ENCODE data around the gene LBX2.
"Not testable (repeated sequence)": the region's sequence is repeated elsewhere in the genome, so short reads cannot be mapped to it uniquely, and the experiment has no call there.

LBX2 gene

DNA sequence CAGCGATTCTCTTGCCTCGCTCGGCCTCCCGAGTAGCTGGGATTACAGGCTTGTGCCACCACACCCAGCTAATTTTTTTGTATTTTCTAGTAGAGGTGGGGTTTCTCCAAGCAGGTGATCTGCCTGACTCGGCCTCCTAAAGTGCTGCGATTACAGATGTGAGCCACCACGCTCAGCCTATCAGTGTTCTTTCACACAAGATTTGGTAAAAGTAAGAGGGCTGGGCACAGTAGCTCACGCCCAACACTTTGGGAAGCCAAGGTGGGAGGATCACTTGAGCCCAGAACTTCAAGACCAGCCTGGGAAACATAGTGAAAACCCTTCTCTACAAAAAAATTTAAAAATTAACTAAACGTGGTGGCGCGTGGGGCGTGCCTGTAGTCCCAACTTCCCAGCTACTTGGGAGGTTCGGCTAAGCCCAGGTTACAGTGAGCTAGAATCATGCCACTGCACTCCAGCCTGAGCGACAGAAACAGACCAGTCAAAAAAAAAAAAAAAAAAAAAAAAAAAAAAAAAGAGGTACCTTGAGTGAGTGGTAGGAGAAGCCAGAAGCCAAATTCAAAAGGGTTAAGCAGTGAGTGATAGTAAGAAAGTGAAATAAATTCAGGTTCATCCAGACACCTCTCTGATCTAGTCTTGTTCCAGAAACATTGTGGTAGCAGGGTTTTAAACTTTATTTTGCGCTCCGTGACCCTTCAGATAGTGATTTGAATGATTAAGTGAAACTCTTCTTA lies 27.9 kb downstream of the LBX2 start:
- no peaks in the 10 kb centered on the region for H3K27me3 ChIP-seq (ENCODE audit: control insufficient read depth in 5 of 5, insufficient read depth in 4 of 5, low read length in 5 of 5)
- peaks cover 2 to 23% (median 22%) of the 10 kb centered on the region in 5 donors for H3K4me1 ChIP-seq (ENCODE audit: control insufficient read depth in 5 of 5, insufficient read depth in 5 of 5, low read length in 5 of 5)
- peak overlapping the region; percentile 93 for H3K27ac ChIP-seq (ENCODE audit: low read depth, low read length)
- peak overlapping the region in 4 of 5 donors; percentile 83 to 92 (median 88) for H3K9ac ChIP-seq (ENCODE audit: low read length in 5 of 5)
- H3K36me3 ChIP-seq (ENCODE audit: control insufficient read depth in 5 of 5, insufficient read depth in 5 of 5, low read length in 5 of 5) = peaks cover 0 to 19% (median 14%) of the 10 kb centered on the region in 5 donors
- peak overlapping the region; percentile 86 to 98 (median 92) for H3K4me3 ChIP-seq (ENCODE audit: low read depth in 1 of 5, low read length in 5 of 5)
- H3K9me3 ChIP-seq (ENCODE audit: control insufficient read depth in 5 of 5, low read length in 5 of 5) = no peaks in the 10 kb centered on the region

DNA sequence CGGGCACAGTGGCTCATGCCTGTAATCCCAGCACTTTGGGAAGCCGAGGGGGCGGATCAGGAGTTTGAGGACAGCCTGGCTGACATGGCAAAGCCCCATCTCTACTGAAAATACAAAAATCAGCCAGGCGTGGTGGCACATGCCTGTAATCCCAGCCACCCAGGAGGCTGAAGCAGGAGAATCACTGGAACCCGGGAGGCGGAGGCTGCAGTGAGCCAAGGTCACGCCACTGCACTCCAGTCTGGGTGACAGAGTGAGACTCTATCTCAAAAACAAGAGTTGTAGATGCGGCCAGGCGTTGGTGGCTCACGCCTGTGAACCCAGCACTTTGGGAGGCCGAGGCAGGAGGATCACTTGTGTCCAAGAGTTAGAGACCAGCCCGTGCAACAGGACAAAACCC lies 28.7 kb downstream of the LBX2 start:
- peaks cover 2 to 27% (median 26%) of the 10 kb centered on the region in 5 donors for H3K4me1 ChIP-seq (ENCODE audit: control insufficient read depth in 5 of 5, insufficient read depth in 5 of 5, low read length in 5 of 5)
- peaks cover 0 to 16% (median 14%) of the 10 kb centered on the region in 5 donors for H3K36me3 ChIP-seq (ENCODE audit: control insufficient read depth in 5 of 5, insufficient read depth in 5 of 5, low read length in 5 of 5)
- not testable (repeated sequence) for H3K27ac ChIP-seq (ENCODE audit: low read depth, low read length); H3K9me3 ChIP-seq (ENCODE audit: control insufficient read depth in 5 of 5, low read length in 5 of 5); H3K27me3 ChIP-seq (ENCODE audit: control insufficient read depth in 5 of 5, insufficient read depth in 4 of 5, low read length in 5 of 5); H3K9ac ChIP-seq (ENCODE audit: low read length in 5 of 5); H3K4me3 ChIP-seq (ENCODE audit: low read depth in 1 of 5, low read length in 5 of 5)

DNA sequence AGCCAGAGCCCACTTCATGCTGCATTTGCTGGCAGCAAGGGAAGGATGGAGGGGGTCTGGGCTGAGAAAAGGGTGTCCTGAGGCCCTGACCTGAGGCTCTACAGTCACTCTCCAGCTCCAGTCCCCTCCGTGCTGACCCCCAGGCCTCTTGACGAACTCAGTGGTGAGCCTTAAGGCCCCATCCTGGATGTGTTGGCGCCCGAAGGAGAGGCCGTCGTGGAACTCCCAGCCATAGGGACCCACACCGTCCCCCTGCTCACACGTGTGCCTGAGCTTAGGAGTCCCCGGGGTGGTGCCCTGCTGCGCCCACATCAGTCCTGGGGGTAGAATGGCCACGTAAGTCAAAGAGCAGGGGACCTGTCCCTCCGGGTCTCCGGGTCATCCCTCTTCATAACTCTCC lies 35.0 kb downstream of the LBX2 start:
- H3K4me1 ChIP-seq (ENCODE audit: control insufficient read depth in 5 of 5, insufficient read depth in 5 of 5, low read length in 5 of 5) = peaks cover 0 to 20% (median 16%) of the 10 kb centered on the region in 5 donors
- peak overlapping the region; percentile 72 for H3K27ac ChIP-seq (ENCODE audit: low read depth, low read length)
- H3K4me3 ChIP-seq (ENCODE audit: low read depth in 1 of 5, low read length in 5 of 5) = peak overlapping the region; percentile 72 to 92 (median 84)
- no peaks in the 10 kb centered on the region for H3K9me3 ChIP-seq (ENCODE audit: control insufficient read depth in 5 of 5, low read length in 5 of 5)
- peak overlapping the region in 4 of 5 donors; percentile 89 to 95 (median 94) for H3K9ac ChIP-seq (ENCODE audit: low read length in 5 of 5)
- H3K27me3 ChIP-seq (ENCODE audit: control insufficient read depth in 5 of 5, insufficient read depth in 4 of 5, low read length in 5 of 5) = no peaks in the 10 kb centered on the region
- peaks cover 0 to 24% (median 21%) of the 10 kb centered on the region in 5 donors for H3K36me3 ChIP-seq (ENCODE audit: control insufficient read depth in 5 of 5, insufficient read depth in 5 of 5, low read length in 5 of 5)

DNA sequence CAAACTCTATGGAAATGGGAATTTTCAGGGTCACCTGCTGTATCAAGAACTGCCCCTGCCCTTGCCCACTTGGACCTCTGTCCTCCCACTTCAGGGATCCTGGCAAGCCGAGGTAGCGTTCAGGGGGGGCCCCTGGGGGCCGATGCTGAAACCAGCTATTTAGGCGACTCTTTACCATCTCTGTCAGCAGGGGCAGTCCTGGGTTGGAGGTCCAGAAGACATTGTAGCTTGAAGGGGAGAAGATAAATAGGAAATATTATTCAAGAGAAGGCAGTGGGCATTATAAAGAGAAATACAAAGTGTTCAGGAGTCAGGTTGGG lies 36.7 kb downstream of the LBX2 start:
- Histone ChIP-seq H3K4me1 (ENCODE audit: control insufficient read depth in 5 of 5, insufficient read depth in 5 of 5, low read length in 5 of 5) (peaks cover 4 to 32% (median 26%) of the 10 kb centered on the region in 5 donors), H3K4me3 (ENCODE audit: low read depth in 1 of 5, low read length in 5 of 5) (no peak overlapping the region), H3K27ac (ENCODE audit: low read depth, low read length) (no peak overlapping the region), H3K36me3 (ENCODE audit: control insufficient read depth in 5 of 5, insufficient read depth in 5 of 5, low read length in 5 of 5) (peaks cover 0 to 24% (median 21%) of the 10 kb centered on the region in 5 donors), H3K9ac (ENCODE audit: low read length in 5 of 5) (no peak overlapping the region), H3K27me3 (ENCODE audit: control insufficient read depth in 5 of 5, insufficient read depth in 4 of 5, low read length in 5 of 5) (no peaks in the 10 kb centered on the region), H3K9me3 (ENCODE audit: control insufficient read depth in 5 of 5, low read length in 5 of 5) (no peaks in the 10 kb centered on the region)

DNA sequence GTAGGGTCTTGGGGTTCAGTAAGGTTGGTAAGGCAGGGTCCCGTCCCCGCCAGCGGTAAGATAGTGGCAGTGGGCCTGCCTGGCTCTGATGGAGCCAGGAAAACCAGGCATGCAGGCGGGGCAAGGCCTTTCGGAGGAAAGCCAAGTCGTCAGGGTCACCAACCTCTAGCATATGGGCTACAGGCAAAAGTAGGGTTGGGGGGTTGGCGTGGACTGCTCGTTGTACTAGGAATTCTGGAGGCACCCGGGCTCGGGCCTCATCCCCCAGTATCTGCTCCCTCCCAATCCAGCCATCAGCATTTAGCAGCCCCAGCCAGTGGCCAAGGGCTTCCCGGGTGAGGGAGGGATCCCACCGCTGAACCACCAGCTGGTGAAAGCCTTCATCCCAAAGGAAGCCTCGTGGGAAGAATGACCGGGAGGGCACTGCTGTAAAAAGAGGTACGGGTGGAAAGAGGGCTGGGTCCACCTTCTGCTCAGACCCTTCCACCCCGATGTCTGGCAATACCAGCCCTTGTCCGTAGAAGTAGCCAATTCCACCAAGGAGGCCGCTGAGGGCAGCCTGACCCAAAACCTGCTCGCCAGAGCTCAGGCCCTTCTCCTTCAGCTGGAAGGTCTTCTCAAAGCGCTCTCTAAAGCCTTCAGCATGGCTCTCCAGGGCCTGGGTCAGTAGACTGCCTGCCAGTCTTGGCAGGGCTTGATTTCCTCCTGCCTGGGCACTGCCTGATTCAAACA lies 37.2 kb downstream of the LBX2 start:
- no peaks in the 10 kb centered on the region for H3K9me3 ChIP-seq (ENCODE audit: control insufficient read depth in 5 of 5, low read length in 5 of 5)
- H3K4me1 ChIP-seq (ENCODE audit: control insufficient read depth in 5 of 5, insufficient read depth in 5 of 5, low read length in 5 of 5) = peaks cover 4 to 37% (median 30%) of the 10 kb centered on the region in 5 donors
- no peak overlapping the region for H3K9ac ChIP-seq (ENCODE audit: low read length in 5 of 5)
- H3K36me3 ChIP-seq (ENCODE audit: control insufficient read depth in 5 of 5, insufficient read depth in 5 of 5, low read length in 5 of 5) = peaks cover 0 to 24% (median 21%) of the 10 kb centered on the region in 5 donors
- no peak overlapping the region for H3K27ac ChIP-seq (ENCODE audit: low read depth, low read length)
- H3K27me3 ChIP-seq (ENCODE audit: control insufficient read depth in 5 of 5, insufficient read depth in 4 of 5, low read length in 5 of 5) = no peaks in the 10 kb centered on the region
- H3K4me3 ChIP-seq (ENCODE audit: low read depth in 1 of 5, low read length in 5 of 5) = no peak overlapping the region

DNA sequence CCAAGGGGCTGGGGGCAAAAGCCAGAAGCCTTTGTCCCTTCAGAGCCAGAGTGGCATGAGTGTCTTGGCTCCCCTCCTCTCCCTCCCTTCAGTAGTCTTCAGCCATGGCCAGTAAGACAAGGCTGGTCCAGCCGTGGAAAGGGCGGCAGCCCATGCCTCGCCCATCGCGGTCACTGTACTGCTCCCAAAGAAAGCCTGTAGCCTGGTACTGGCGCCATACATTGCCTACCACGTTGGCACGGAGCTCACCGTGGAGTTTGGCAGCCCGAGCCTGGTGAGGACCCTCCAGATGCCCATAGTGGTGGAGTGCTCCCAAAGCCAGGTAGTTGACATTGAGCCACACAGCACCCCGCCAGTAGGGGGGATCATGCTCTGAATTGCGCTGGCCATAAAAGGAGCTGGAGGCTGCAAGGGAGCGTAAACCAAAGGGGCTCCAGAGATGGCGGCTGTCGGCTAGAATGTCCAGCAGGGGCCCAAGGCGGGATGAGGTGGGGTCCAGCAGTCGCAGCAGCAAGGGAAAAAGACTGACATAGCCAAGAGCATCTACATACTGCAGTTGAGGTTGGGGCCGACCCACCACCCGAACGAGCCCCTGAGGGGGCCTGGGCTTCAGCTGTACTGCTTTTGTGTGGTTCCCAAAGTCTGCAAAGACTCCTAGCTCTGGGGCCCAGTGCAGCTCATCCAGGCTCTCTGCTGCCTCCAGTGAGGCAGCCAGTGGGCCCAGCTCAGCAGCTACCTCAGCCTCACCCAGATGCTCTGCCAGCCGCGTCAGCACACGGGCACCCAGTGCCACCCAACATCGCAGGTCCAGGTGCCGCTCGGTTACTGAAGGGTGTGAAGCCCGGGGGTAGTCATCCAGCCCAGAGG lies 38.0 kb downstream of the LBX2 start:
- Histone ChIP-seq H3K9ac (ENCODE audit: low read length in 5 of 5) (no peak overlapping the region), H3K27me3 (ENCODE audit: control insufficient read depth in 5 of 5, insufficient read depth in 4 of 5, low read length in 5 of 5) (no peaks in the 10 kb centered on the region), H3K9me3 (ENCODE audit: control insufficient read depth in 5 of 5, low read length in 5 of 5) (no peaks in the 10 kb centered on the region), H3K4me1 (ENCODE audit: control insufficient read depth in 5 of 5, insufficient read depth in 5 of 5, low read length in 5 of 5) (peaks cover 4 to 45% (median 38%) of the 10 kb centered on the region in 5 donors), H3K4me3 (ENCODE audit: low read depth in 1 of 5, low read length in 5 of 5) (no peak overlapping the region), H3K36me3 (ENCODE audit: control insufficient read depth in 5 of 5, insufficient read depth in 5 of 5, low read length in 5 of 5) (peaks cover 0 to 24% (median 21%) of the 10 kb centered on the region in 5 donors), H3K27ac (ENCODE audit: low read depth, low read length) (no peak overlapping the region)

DNA sequence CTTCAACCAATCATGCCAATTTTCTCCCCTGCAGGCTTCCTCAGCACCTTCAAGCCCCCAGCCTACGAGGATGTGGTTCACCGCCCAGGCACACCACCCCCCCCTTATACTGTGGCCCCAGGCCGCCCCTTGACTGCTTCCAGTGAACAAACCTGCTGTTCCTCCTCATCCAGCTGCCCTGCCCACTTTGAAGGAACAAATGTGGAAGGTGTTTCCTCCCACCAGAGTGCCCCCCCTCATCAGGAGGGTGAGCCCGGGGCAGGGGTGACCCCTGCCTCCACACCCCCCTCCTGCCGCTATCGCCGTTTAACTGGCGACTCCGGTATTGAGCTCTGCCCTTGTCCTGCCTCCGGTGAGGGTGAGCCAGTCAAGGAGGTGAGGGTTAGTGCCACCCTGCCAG lies 39.2 kb downstream of the LBX2 start:
- H3K9me3 ChIP-seq (ENCODE audit: control insufficient read depth in 5 of 5, low read length in 5 of 5); H3K27me3 ChIP-seq (ENCODE audit: control insufficient read depth in 5 of 5, insufficient read depth in 4 of 5, low read length in 5 of 5); H3K27ac ChIP-seq (ENCODE audit: low read depth, low read length); H3K4me3 ChIP-seq (ENCODE audit: low read depth in 1 of 5, low read length in 5 of 5); H3K9ac ChIP-seq (ENCODE audit: low read length in 5 of 5): not testable (repeated sequence)
- Histone ChIP-seq H3K36me3 (ENCODE audit: control insufficient read depth in 5 of 5, insufficient read depth in 5 of 5, low read length in 5 of 5) (peaks cover 0 to 24% (median 21%) of the 10 kb centered on the region in 5 donors), H3K4me1 (ENCODE audit: control insufficient read depth in 5 of 5, insufficient read depth in 5 of 5, low read length in 5 of 5) (peaks cover 8 to 47% (median 40%) of the 10 kb centered on the region in 5 donors)

DNA sequence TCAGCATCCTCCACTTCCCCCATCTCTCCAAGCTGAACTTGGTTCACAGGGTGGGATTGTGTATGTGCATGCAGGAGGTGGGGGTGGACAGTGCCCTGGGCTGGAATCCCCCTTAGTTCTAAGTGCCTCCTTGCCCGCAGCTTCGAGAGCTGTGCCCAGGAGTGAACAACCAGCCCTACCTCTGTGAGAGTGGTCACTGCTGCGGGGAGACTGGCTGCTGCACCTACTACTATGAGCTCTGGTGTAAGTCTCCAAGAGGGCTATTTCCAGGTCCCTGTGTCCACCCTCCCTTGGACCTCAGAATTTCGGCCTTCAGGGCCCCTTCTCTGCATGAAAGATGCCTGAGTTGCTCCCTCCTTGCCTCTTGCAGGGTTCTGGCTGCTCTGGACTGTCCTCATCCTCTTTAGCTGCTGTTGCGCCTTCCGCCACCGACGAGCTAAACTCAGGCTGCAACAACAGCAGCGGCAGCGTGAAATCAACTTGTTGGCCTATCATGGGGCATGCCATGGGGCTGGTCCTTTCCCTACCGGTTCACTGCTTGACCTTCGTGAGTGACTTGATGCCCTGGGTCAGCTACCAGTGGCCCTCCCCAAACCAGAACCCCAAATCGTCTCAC lies 39.8 kb downstream of the LBX2 start:
- Histone ChIP-seq H3K4me1 (ENCODE audit: control insufficient read depth in 5 of 5, insufficient read depth in 5 of 5, low read length in 5 of 5) (peaks cover 11 to 46% (median 41%) of the 10 kb centered on the region in 5 donors), H3K36me3 (ENCODE audit: control insufficient read depth in 5 of 5, insufficient read depth in 5 of 5, low read length in 5 of 5) (peaks cover 0 to 24% (median 21%) of the 10 kb centered on the region in 5 donors)
- not testable (repeated sequence) for H3K9ac ChIP-seq (ENCODE audit: low read length in 5 of 5); H3K9me3 ChIP-seq (ENCODE audit: control insufficient read depth in 5 of 5, low read length in 5 of 5); H3K4me3 ChIP-seq (ENCODE audit: low read depth in 1 of 5, low read length in 5 of 5); H3K27me3 ChIP-seq (ENCODE audit: control insufficient read depth in 5 of 5, insufficient read depth in 4 of 5, low read length in 5 of 5); H3K27ac ChIP-seq (ENCODE audit: low read depth, low read length)

DNA sequence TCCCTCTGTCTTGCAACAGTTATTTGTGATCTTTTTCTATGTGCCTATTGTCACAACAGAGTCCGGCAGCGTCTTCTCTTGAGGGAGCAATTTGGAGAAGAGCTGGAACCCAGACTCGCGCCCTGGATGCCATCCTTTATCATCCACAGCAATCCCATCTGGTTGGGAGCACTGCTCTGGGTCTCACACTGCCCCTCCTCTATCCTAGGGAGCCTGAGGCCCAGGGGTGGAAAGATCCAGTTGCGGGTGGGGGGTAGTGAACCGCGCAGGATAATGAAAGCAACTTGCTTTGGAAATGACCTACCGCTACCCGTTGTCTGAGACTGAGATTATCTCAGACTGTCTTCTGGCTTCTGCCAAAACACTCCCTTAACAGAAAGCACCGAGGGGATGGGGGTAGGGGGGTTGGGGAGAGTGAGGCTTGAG lies 40.5 kb downstream of the LBX2 start:
- H3K36me3 ChIP-seq (ENCODE audit: control insufficient read depth in 5 of 5, insufficient read depth in 5 of 5, low read length in 5 of 5) = peaks cover 0 to 24% (median 21%) of the 10 kb centered on the region in 5 donors
- peak overlapping the region; percentile 49 for H3K27ac ChIP-seq (ENCODE audit: low read depth, low read length)
- no peaks in the 10 kb centered on the region for H3K27me3 ChIP-seq (ENCODE audit: control insufficient read depth in 5 of 5, insufficient read depth in 4 of 5, low read length in 5 of 5)
- H3K4me3 ChIP-seq (ENCODE audit: low read depth in 1 of 5, low read length in 5 of 5) = peak overlapping the region; percentile 76 to 97 (median 86)
- peak overlapping the region in 4 of 5 donors; percentile 46 to 78 (median 68) for H3K9ac ChIP-seq (ENCODE audit: low read length in 5 of 5)
- H3K9me3 ChIP-seq (ENCODE audit: control insufficient read depth in 5 of 5, low read length in 5 of 5) = no peaks in the 10 kb centered on the region
- H3K4me1 ChIP-seq (ENCODE audit: control insufficient read depth in 5 of 5, insufficient read depth in 5 of 5, low read length in 5 of 5) = peaks cover 11 to 44% (median 39%) of the 10 kb centered on the region in 5 donors

All from subcutaneous abdominal adipose tissue (tissue), 5 donors.